ENCODE measurements around the gene NBPF3.
"Not testable (repeated sequence)": the region's sequence is repeated elsewhere in the genome, so short reads cannot be mapped to it uniquely, and the experiment has no call there.

The NBPF3 gene

GRCh38 chr1:21438646-21439312, 1.2 kb upstream of the NBPF3 start:
- not testable (repeated sequence) for DNase-seq (ENCODE audit: low read depth in 2 of 2)

GRCh38 chr1:21439345-21439720, 604 bp upstream of the NBPF3 start:
- no peak for DNase-seq (ENCODE audit: low read depth in 2 of 2)

- DNase-seq (ENCODE audit: low read depth in 2 of 2): peak in 1 of 2 donors; percentile 13
Observed at GRCh38 chr1:21440630-21441125, 741 bp downstream of the NBPF3 start.

GRCh38 chr1:21446647-21447046, 6.7 kb downstream of the NBPF3 start:
- DNase-seq (ENCODE audit: low read depth in 2 of 2): not testable (repeated sequence)

GRCh38 chr1:21447311-21447710, 7.4 kb downstream of the NBPF3 start:
- no peak for DNase-seq (ENCODE audit: low read depth in 2 of 2)

GRCh38 chr1:21449906-21450305, 10.0 kb downstream of the NBPF3 start:
- no peak for DNase-seq (ENCODE audit: low read depth in 2 of 2)

GRCh38 chr1:21451212-21451611, 11.3 kb downstream of the NBPF3 start:
- DNase-seq (ENCODE audit: low read depth in 2 of 2): no peak

GRCh38 chr1:21451981-21452411, 12.1 kb downstream of the NBPF3 start:
- DNase-seq (ENCODE audit: low read depth in 2 of 2): no peak

- not testable (repeated sequence) for DNase-seq (ENCODE audit: low read depth in 2 of 2)
Observed at GRCh38 chr1:21453964-21454614, 14.2 kb downstream of the NBPF3 start.

GRCh38 chr1:21454904-21455303, 15.0 kb downstream of the NBPF3 start:
- not testable (repeated sequence) for DNase-seq (ENCODE audit: low read depth in 2 of 2)

- no peak for DNase-seq (ENCODE audit: low read depth in 2 of 2)
Observed at GRCh38 chr1:21457654-21458053, 17.7 kb downstream of the NBPF3 start.

- not testable (repeated sequence) for DNase-seq (ENCODE audit: low read depth in 2 of 2)
Observed at GRCh38 chr1:21465127-21465526, 25.2 kb downstream of the NBPF3 start.

- DNase-seq (ENCODE audit: low read depth in 2 of 2): not testable (repeated sequence)
Observed at GRCh38 chr1:21467946-21468345, 28.0 kb downstream of the NBPF3 start.

- peak in 1 of 2 donors; percentile 14 for DNase-seq (ENCODE audit: low read depth in 2 of 2)
Observed at GRCh38 chr1:21468599-21468998, 28.7 kb downstream of the NBPF3 start.

GRCh38 chr1:21469581-21469980, 29.6 kb downstream of the NBPF3 start:
- DNase-seq (ENCODE audit: low read depth in 2 of 2): no peak

GRCh38 chr1:21472861-21473260, 32.9 kb downstream of the NBPF3 start:
- DNase-seq (ENCODE audit: low read depth in 2 of 2): no peak

- no peak for DNase-seq (ENCODE audit: low read depth in 2 of 2)
Observed at GRCh38 chr1:21478356-21478755, 38.4 kb downstream of the NBPF3 start.

- not testable (repeated sequence) for DNase-seq (ENCODE audit: low read depth in 2 of 2)
Observed at GRCh38 chr1:21483881-21484280, 43.9 kb downstream of the NBPF3 start.

GRCh38 chr1:21489146-21489545, 49.2 kb downstream of the NBPF3 start:
- DNase-seq (ENCODE audit: low read depth in 2 of 2): no peak

- peak in 1 of 2 donors; percentile 28 for DNase-seq (ENCODE audit: low read depth in 2 of 2)
Observed at GRCh38 chr1:21490774-21491487, 51.0 kb downstream of the NBPF3 start.

GRCh38 chr1:21491488-21492355, 51.8 kb downstream of the NBPF3 start:
- no peak for DNase-seq (ENCODE audit: low read depth in 2 of 2)

- DNase-seq (ENCODE audit: low read depth in 2 of 2): no peak
Observed at GRCh38 chr1:21492356-21492625, 52.4 kb downstream of the NBPF3 start.
